Measurements from ENCODE around the gene PCNT. TPM values are rescaled to one million over a fixed set of nuclear protein-coding genes. Genes with fewer than 3 reads are reported as not detected.

Gene PCNT
- total and polyA plus RNA-seq, 2 of the 4 experiments (the other 2 are of a cell fraction): 10.0 to 19.4 TPM

DNA sequence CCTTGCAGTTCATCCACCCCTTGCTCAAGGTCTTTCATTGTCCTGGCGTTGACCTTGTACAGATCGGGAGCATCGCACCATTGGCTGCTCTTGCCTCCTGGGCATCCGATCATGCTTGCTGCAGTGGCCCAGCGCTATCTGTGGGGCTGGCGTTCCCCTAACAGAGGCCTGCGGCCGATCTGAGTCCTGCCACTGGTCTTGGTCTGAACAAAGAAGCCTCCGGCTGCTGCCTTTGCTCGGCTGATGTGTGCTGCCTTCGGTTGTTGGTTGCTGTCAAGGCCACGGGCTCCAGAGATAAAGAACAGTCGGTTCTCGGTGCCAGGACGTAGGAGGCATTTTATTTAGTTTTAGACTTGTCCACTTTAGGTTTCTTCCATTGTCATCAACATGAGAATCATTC, 39.0 kb downstream of the PCNT start:
- Histone ChIP-seq H3K79me1 (ENCODE audit: low read depth in 1 of 2, low read length in 2 of 2) (peaks cover 10 to 27% of the 10 kb centered on the region in 2 experiments; a peak in 3 of 4 replicates), H3K4ac (ENCODE audit: low read depth, low read length) (no peak overlapping the region), H3K36me3 (ENCODE audit: control insufficient read depth, insufficient read depth, low read length) (peaks cover 53% of the 10 kb centered on the region), H3K18ac (ENCODE audit: low read depth, low read length) (no peak overlapping the region), H3K23ac (ENCODE audit: low read depth, low read length) (no peak overlapping the region), H3K9ac (ENCODE audit: low read depth, low read length) (no peak overlapping the region), H3K56ac (ENCODE audit: extremely low read depth, insufficient read depth, low read length) (no peak overlapping the region), H2BK5ac (ENCODE audit: low read depth, low read length, poor library complexity, severe bottlenecking) (no peak overlapping the region), H4K8ac (ENCODE audit: low read depth in 2 of 2, low read length in 2 of 2) (no peak overlapping the region), H3K4me2 (ENCODE audit: low read depth, low read length) (no peak overlapping the region), H3K14ac (replicated peaks; ENCODE audit: low read depth, low read length) (no peak overlapping the region), H3K27me3 (ENCODE audit: control insufficient read depth, insufficient read depth, low read length) (no peaks in the 10 kb centered on the region), H2BK20ac (ENCODE audit: low read depth, low read length) (no peak overlapping the region), H2AK9ac (replicated peaks; ENCODE audit: low read depth, low read length, poor library complexity) (no peak overlapping the region), H4K5ac (ENCODE audit: low read depth, low read length) (no peak overlapping the region), H2BK15ac (ENCODE audit: low read depth, low read length) (no peak overlapping the region), H2AK5ac (ENCODE audit: low read depth, low read length) (no peak overlapping the region), H3K9me3 (ENCODE audit: control insufficient read depth, insufficient read depth, low read length) (no peaks in the 10 kb centered on the region), H4K91ac (ENCODE audit: insufficient read depth, low read depth, low read length) (no peak overlapping the region), H3K27ac (ENCODE audit: insufficient read depth, low read length) (no peak overlapping the region), H3K4me3 (ENCODE audit: insufficient read depth, low read depth, low read length) (no peak overlapping the region), H3K9me1 (ENCODE audit: insufficient read depth, low read length) (no peaks in the 10 kb centered on the region; the same call in 1 of the 2 replicates), H2AFZ (replicated peaks; ENCODE audit: low read length, poor library complexity) (no peak overlapping the region), H4K20me1 (ENCODE audit: insufficient read depth, low read length) (no peaks in the 10 kb centered on the region), H3K4me1 (ENCODE audit: control insufficient read depth, insufficient read depth, low read length) (no peaks in the 10 kb centered on the region), H2BK120ac (ENCODE audit: low read depth, low read length) (no peak overlapping the region)
- DNase-seq: no peak
- POLR2A ChIA-PET (ENCODE audit: unreplicated experiment): no interaction called here
- dilution Hi-C loops (cut with HindIII; ENCODE audit: low sequenced_read_pairs, unreplicated experiment) (no loop called here), intact Hi-C loops (cut with micrococcal nuclease) (no loop called here), in situ Hi-C loops (cut with MboI; ENCODE audit: low sequenced_read_pairs) (no loop called here)
- no peak for ATAC-seq (ENCODE audit: low read depth)
- TF ChIP-seq NFE2L2 (IDR thresholded peaks at IDR 0.05; ENCODE audit: low read depth, low read length): no peak
- TF ChIP-seq BHLHE40 (IDR thresholded peaks at IDR 0.05; ENCODE audit: low read depth, low read length): no peak
- no peak for TF ChIP-seq MAZ (IDR thresholded peaks at IDR 0.05; ENCODE audit: borderline replicate concordance, low read depth, low read length)
- no peak for TF ChIP-seq CHD1 (IDR thresholded peaks at IDR 0.05; ENCODE audit: low read depth, low read length)
- TF ChIP-seq SMC3 (IDR thresholded peaks at IDR 0.05; ENCODE audit: low read depth, low read length): no peak
- TF ChIP-seq, protein P1, sequence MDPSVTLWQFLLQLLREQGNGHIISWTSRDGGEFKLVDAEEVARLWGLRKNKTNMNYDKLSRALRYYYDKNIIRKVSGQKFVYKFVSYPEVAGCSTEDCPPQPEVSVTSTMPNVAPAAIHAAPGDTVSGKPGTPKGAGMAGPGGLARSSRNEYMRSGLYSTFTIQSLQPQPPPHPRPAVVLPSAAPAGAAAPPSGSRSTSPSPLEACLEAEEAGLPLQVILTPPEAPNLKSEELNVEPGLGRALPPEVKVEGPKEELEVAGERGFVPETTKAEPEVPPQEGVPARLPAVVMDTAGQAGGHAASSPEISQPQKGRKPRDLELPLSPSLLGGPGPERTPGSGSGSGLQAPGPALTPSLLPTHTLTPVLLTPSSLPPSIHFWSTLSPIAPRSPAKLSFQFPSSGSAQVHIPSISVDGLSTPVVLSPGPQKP (IDR thresholded peaks at IDR 0.05; ENCODE audit: borderline replicate concordance, low read depth, low read length): no peak
- TF ChIP-seq MAFK (IDR thresholded peaks at IDR 0.05; ENCODE audit: low read depth, low read length): no peak
- TF ChIP-seq RAD21 (IDR thresholded peaks at IDR 0.05; ENCODE audit: low read length): no peak
- TF ChIP-seq, protein P2, sequence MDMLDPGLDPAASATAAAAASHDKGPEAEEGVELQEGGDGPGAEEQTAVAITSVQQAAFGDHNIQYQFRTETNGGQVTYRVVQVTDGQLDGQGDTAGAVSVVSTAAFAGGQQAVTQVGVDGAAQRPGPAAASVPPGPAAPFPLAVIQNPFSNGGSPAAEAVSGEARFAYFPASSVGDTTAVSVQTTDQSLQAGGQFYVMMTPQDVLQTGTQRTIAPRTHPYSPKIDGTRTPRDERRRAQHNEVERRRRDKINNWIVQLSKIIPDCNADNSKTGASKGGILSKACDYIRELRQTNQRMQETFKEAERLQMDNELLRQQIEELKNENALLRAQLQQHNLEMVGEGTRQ (IDR thresholded peaks at IDR 0.05; ENCODE audit: low read depth, low read length): no peak
- CTCF ChIA-PET: no interaction called here
- 92% methylated on average over 6 of the region's 15 CpGs; no CpG with 5 or more reads in 1 of the 2 experiments for WGBS, 2 experiments (ENCODE audit: extremely low coverage in 2 of 2, insufficient read length in 1 of 2)
- no TSS peak for BruUV-seq (replicated peaks)
